OCI-LY3 (cell line): ENCODE results near the gene VPS35L.

Experiments
- H2AFZ ChIP-seq: fragments of 200-600, 300-600 bp; shearing (Covaris generic); 2 replicates; pipeline ENCODE4 v1.6.0; 2014; ENCODE audit warnings: antibody characterized with exemption, low read depth, low read length
- H3K27ac ChIP-seq: fragments of 200-600, 300-600 bp; sonication (generic); 2 replicates; pipeline ENCODE4 v1.5.1; 2014; ENCODE audit warnings: mild to moderate bottlenecking, low read length, moderate library complexity, mixed read lengths
- H3K27me3 ChIP-seq: fragments of 200-600, 300-600 bp; sonication (generic); 2 replicates; pipeline ENCODE4 v1.6.1; 2014; ENCODE audit warnings: low read depth, low read length, mixed read lengths
- H3K36me3 ChIP-seq: fragments of 200-600, 300-600 bp; sonication (generic); replicated peaks from 2 replicates; pipeline ENCODE3; 2014; ENCODE audit warnings: low read depth, low read length, mixed read lengths
- H3K4me1 ChIP-seq: fragments of 300-600, 200-600 bp; sonication (generic); 2 replicates; pipeline ENCODE4 v1.6.1; 2014; ENCODE audit warnings: low read length, mixed read lengths
- H3K4me2 ChIP-seq: fragments of 200-600, 300-600 bp; sonication (generic); 2 replicates; pipeline ENCODE4 v1.6.1; 2014; ENCODE audit warnings: low read length, mixed read lengths
- H3K4me3 ChIP-seq: fragments of 300-600, 200-600 bp; sonication (generic); 2 replicates; pipeline ENCODE4 v1.5.1; 2014; ENCODE audit warnings: antibody characterized with exemption, mild to moderate bottlenecking, low read length, moderate library complexity
- H3K79me2 ChIP-seq: fragments of 300-600, 200-600 bp; shearing (Covaris generic); 2 replicates; pipeline ENCODE4 v1.6.1; 2014; ENCODE audit warnings: mild to moderate bottlenecking, low read length, mixed read lengths
- H3K9ac ChIP-seq: fragments of 300-600, 200-600 bp; shearing (Covaris generic); 2 replicates; pipeline ENCODE4 v1.6.0; 2014; ENCODE audit warnings: mild to moderate bottlenecking, low read length, moderate library complexity
- H3K9me3 ChIP-seq: fragments of 200-600, 300-600 bp; shearing (Covaris generic); 2 replicates; pipeline ENCODE4 v1.6.1; 2014; ENCODE audit warnings: low read length, mixed read lengths; ENCODE audit not compliant: insufficient read depth
- H4K20me1 ChIP-seq: fragments of 200-600, 300-600 bp; sonication (generic); 2 replicates; pipeline ENCODE4 v1.6.1; 2016; ENCODE audit warnings: low read length, mixed read lengths; ENCODE audit not compliant: insufficient read depth
- EZH2phosphoT487 ChIP-seq: fragments of 200-600 bp; shearing (Covaris generic); IDR thresholded peaks from 2 replicates; pipeline ENCODE4 v1.6.1; 2018; ENCODE audit warnings: antibody characterized with exemption, mixed run types, low read depth
- TF ChIP-seq, protein P1 (sequence below): fragments of 200-600, 300-600 bp; sonication (generic); IDR thresholded peaks from 2 replicates; pipeline ENCODE4 v1.5.1; 2014; ENCODE audit warnings: antibody characterized with exemption, low read length, low read depth

The VPS35L gene

DNA sequence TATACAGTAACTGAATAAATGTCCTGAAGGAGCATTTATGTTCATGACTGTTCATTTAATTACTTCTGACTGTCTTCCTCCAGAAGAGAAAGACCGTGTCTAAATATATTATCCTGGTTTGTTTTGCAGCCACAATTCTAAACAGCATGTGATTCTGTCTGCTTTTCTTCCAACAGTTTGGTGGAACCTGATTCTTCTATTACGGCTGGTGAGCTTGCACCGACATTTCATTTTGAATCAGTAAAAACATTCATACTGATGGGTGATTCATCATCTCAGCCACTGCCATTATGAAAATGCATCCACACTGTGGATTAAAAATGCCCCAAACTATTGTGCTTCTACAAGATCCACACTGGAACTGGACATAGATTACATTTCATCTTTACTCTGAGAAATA is 145.6 kb downstream of the VPS35L start:
- peaks cover 63% of the 10 kb centered on the region for H3K36me3 ChIP-seq
- no peak overlapping the region for H2AFZ ChIP-seq
- H4K20me1 ChIP-seq = 0 out of 2 replicates have a peak, but pooled peaks cover 3% of the 10 kb centered on the region
- peaks cover 7% of the 10 kb centered on the region for H3K4me1 ChIP-seq
- no peak overlapping the region for H3K4me2 ChIP-seq
- no peaks in the 10 kb centered on the region for H3K27me3 ChIP-seq
- H3K27ac ChIP-seq = no peak overlapping the region
- no peak for TF ChIP-seq EZH2phosphoT487
- TF ChIP-seq, protein P1, sequence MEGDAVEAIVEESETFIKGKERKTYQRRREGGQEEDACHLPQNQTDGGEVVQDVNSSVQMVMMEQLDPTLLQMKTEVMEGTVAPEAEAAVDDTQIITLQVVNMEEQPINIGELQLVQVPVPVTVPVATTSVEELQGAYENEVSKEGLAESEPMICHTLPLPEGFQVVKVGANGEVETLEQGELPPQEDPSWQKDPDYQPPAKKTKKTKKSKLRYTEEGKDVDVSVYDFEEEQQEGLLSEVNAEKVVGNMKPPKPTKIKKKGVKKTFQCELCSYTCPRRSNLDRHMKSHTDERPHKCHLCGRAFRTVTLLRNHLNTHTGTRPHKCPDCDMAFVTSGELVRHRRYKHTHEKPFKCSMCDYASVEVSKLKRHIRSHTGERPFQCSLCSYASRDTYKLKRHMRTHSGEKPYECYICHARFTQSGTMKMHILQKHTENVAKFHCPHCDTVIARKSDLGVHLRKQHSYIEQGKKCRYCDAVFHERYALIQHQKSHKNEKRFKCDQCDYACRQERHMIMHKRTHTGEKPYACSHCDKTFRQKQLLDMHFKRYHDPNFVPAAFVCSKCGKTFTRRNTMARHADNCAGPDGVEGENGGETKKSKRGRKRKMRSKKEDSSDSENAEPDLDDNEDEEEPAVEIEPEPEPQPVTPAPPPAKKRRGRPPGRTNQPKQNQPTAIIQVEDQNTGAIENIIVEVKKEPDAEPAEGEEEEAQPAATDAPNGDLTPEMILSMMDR = no peak
- H3K9me3 ChIP-seq = no peaks in the 10 kb centered on the region
- peaks cover 4% of the 10 kb centered on the region; the same call in 1 of the 2 replicates for H3K79me2 ChIP-seq
- no peak overlapping the region for H3K4me3 ChIP-seq
- H3K9ac ChIP-seq = no peak overlapping the region

DNA sequence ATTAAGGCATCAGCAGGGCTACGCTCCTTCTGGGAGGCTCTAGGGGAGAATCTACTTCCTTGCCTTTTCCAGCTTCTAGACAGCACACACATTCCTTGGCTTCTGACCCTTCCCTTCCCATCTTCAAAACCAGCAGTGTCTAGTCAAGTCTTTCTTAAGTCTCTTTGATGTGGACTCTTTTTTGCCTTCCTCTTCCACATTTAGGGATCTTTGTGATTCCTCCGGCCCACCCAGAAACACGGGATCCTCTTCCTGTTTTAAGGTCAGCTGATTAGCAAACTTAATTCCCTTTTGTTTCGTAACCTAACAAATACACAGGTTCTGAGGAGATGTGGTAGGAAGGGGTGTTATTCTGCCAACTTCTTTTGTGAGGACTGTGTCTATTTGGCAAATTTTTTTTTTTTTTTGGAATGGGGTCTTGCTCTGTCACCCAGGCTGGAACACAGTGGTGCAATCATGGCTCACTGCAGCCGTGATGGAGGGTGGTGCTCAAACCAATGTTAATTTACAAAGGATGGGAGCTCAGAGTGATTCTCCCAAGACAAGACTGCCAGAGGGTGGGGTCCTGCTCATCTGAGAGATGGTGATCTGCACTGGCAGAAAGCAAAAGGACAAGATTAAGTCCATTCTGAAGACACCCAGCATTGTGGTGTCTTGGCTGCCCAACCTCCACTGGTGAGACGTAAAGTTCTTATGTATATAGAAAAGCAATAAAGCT is 147.8 kb downstream of the VPS35L start:
- no peak overlapping the region for H3K4me3 ChIP-seq

DNA sequence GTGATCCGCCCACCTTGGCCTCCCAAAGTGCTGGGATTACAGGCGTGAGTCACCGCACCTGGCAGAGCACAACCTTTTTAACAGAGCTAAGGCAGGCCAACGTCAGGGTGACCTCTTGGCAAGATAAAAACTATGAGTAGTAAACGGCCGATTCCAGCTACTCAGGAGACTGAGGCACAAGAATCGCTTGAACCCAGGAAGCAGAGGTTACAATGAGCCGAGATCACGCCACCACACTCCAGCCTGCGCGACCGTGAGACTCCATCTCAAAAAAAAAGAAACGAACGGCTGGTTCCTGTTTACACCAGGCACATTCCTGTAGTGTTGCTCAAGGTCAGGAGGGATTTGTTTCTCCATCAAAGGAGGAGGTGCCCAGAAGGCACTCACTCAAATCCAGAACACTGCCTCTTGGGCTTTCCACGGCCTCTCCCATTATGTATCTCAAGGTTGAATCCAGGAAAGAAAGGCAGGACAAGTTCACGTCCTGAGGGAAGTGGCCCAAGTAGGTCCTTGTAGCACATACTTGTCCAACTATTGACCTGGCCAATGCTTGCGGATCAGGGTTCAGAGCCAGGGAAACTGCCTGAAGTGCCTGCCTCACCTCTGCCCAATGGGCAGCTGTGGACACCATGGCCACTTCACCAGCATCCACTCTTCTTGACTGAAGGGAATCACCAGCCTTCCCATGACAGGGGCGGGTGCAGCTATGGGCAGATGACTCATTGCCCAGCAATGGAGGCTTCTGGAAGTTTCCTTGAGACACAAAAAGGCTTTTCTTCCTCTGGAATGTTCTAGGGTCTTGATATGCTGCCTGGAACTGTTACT is 149.0 kb downstream of the VPS35L start:
- Histone ChIP-seq H3K79me2 (peaks cover 21% of the 10 kb centered on the region), H3K27me3 (no peaks in the 10 kb centered on the region), H4K20me1 (0 out of 2 replicates have a peak, but pooled peaks cover 3% of the 10 kb centered on the region), H3K4me1 (no peaks in the 10 kb centered on the region), H3K4me3 (no peak overlapping the region), H3K36me3 (peaks cover 71% of the 10 kb centered on the region), H3K27ac (no peak overlapping the region), H2AFZ (no peak overlapping the region), H3K9me3 (no peaks in the 10 kb centered on the region), H3K4me2 (no peak overlapping the region), H3K9ac (no peak overlapping the region)
- TF ChIP-seq, protein P1 = no peak
- TF ChIP-seq EZH2phosphoT487 = no peak

More for the DNA sequence above, 147.8 kb downstream of the VPS35L start:
- TF ChIP-seq EZH2phosphoT487 = no peak
- TF ChIP-seq, protein P1 = no peak
- Histone ChIP-seq H3K4me1 (peaks cover 7% of the 10 kb centered on the region), H3K27me3 (no peaks in the 10 kb centered on the region), H3K9ac (no peak overlapping the region), H3K4me2 (no peak overlapping the region), H2AFZ (no peak overlapping the region), H3K9me3 (no peaks in the 10 kb centered on the region), H3K36me3 (peaks cover 70% of the 10 kb centered on the region), H3K27ac (no peak overlapping the region), H4K20me1 (0 out of 2 replicates have a peak, but pooled peaks cover 4% of the 10 kb centered on the region), H3K79me2 (peaks cover 9% of the 10 kb centered on the region; the same call in 1 of the 2 replicates)

DNA sequence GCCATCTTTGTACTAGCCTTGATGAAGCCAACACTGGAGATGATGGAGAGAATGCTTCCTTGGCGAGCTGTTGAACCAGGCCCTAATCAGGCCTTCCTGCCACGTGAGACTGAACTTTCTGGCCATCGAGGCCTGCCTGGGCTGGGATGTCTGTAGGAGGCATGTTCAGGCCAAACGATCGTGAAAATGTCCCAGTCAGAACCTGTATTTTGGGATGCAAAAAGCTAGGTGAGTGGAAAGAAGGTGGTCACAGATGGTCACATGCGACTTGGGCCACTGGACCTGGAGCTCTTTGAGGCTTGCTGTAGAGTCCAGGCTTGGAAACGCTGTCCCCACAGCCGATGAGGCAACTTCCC is 149.6 kb downstream of the VPS35L start:
- Histone ChIP-seq H3K36me3 (peaks cover 75% of the 10 kb centered on the region), H2AFZ (no peak overlapping the region), H3K9me3 (no peaks in the 10 kb centered on the region), H4K20me1 (0 out of 2 replicates have a peak, but pooled peaks cover 3% of the 10 kb centered on the region), H3K4me1 (no peaks in the 10 kb centered on the region), H3K4me3 (no peak overlapping the region), H3K27ac (no peak overlapping the region), H3K27me3 (no peaks in the 10 kb centered on the region), H3K9ac (no peak overlapping the region), H3K79me2 (peaks cover 27% of the 10 kb centered on the region), H3K4me2 (no peak overlapping the region)
- TF ChIP-seq, protein P1 = no peak
- no peak for TF ChIP-seq EZH2phosphoT487
